Stimulated activated CD4-positive, alpha-beta T cell treated with anti-CD3 and anti-CD28 coated beads, Interleukin-12 subunit alpha, Interleukin-12 subunit beta, amount 100 ng/mL, for 4 hours (primary cell): ENCODE measurements around the gene RTL10.

ENCODE experiments used
- DNase-seq: peaks from one replicate; pipeline ENCODE4 v3.0.0-alpha.2; 2020

RTL10 gene

DNA sequence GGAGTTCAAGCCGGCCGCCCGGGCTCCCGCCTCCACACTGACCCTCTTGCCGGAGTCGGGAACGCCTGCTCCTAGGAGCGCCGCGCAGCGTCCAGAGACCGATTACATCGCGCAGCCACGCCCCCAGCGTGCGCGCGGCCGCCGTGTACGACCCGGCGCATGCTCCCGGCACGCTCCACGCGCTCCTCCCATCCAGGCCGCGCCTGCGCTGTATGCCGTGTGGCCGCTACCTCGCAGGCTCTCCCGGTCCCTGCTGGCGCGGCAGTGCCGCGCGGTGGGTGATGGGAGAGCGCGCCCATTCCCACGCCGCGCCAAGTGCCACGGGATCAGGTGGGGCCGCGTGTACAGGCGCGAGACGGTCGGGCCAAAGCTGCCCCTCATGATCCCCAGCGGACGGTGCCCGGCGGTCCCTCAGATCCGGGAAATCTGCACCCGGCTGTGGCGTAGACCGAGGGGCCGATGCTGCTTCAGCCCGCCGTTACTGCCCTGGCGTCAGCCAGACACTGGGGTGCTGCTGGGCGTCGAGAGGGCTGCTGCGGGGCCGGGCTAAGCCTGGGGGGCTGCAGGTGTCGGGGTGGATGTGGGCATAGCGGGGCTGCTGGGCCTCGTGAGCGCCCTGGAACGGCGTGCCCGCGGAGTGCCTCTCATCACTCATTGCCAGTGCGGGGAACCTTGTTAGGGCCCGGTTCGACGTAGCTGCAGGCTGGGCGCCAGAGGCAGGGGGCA, at the start of gene RTL10, which contains the start of gene GNB1L:
Gene RTL10, minus strand, starts transcription at position 97 of the 726 bp plus-strand sequence. CDS start 2,613 bp downstream, outside the sequence.
Gene GNB1L, minus strand, starts transcription at position 97 of the 726 bp plus-strand sequence. CDS start 33,519 bp downstream, outside the sequence.
- peak; percentile 96 for DNase-seq

DNA sequence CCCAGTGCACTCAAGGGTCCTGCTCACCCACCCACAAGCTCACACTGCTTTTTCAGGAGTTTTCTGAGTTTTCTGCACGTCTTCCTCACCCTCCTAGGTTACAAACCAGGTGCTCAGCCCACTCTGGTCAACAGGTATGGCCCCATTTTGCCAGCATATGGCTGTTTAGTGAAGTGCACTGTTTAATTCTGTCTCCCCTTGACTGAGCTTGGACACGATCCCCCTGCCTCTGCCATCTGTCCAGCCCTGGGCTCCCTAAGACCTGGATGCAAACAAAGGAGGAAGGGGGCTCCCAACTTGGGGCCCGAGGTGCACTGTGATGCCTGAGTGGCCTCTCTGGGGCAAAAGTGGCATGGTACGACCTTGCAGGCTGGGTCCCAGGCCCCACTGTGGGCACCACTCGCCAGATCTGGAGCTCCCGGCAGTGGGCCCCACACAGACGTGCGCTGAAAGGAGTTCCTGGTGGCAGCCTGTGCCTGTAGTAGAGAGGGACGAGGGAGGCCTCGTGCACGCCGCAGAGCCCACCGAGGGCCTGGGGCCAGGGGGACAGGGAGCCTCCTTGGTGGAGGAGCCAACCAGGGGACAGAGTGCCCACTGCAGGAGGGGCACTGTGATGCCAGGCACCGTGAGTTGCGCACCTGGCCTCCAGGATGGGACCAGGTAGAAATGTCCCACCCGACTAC, 49.6 kb upstream of the RTL10 start:
- no peak for DNase-seq

- no peak for DNase-seq
Observed at GRCh38 chr22:19903513-19903912, 48.8 kb upstream of the RTL10 start.

- DNase-seq: no peak
Observed at GRCh38 chr22:19903031-19903430, 48.4 kb upstream of the RTL10 start.

DNA sequence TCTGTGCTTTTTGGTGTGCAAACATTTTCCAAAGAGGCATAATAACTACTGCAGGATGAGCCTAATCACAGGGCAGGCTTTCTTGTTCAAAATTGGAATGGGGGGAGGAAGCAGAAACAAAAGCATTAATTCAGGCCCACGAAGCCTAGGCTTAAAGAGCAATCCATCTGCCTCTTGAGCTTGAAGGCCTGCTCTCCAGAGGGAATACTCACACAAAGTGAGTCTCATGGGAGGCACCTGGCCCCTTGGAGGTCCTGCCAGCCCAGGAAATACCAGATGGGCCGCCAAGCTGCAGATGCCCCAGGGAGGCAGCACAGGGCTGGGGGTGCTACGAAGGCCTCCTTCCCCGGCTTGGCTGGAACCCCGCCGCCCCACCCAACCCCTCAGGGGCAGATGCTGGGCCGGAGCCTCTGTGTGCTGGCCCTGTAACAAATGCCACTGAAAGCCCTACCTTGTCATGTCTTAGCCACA, 47.6 kb upstream of the RTL10 start:
- DNase-seq: no peak

- no peak for DNase-seq
Observed at GRCh38 chr22:19901577-19902244, 47.0 kb upstream of the RTL10 start.

GRCh38 chr22:19900707-19901436, 46.2 kb upstream of the RTL10 start:
- DNase-seq: no peak

- no peak for DNase-seq
Observed at GRCh38 chr22:19898831-19899567, 44.3 kb upstream of the RTL10 start.

- no peak for DNase-seq
Observed at GRCh38 chr22:19898145-19898544, 43.5 kb upstream of the RTL10 start.

DNA sequence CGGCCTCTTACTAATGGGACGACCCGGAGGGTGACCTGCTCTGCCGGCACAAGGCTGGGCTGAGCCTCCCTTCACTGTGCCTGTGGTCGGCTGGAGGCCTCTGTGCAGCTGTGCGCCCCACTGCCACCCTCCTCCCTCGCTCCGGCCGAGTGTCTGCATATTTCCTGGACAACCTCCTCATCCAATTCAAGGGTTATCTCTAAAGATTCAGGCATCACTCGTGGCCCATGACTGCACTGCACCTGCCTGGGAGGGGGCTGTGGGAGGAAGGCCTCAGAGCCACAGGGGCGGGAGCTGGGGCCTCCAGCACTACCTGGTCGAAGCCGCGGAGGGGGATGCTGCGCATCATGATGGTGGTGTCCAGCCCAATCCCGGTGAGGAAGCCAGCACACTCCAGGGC, 43.1 kb upstream of the RTL10 start:
- DNase-seq: no peak

- no peak for DNase-seq
Observed at GRCh38 chr22:19896665-19897355, 42.1 kb upstream of the RTL10 start.

DNA sequence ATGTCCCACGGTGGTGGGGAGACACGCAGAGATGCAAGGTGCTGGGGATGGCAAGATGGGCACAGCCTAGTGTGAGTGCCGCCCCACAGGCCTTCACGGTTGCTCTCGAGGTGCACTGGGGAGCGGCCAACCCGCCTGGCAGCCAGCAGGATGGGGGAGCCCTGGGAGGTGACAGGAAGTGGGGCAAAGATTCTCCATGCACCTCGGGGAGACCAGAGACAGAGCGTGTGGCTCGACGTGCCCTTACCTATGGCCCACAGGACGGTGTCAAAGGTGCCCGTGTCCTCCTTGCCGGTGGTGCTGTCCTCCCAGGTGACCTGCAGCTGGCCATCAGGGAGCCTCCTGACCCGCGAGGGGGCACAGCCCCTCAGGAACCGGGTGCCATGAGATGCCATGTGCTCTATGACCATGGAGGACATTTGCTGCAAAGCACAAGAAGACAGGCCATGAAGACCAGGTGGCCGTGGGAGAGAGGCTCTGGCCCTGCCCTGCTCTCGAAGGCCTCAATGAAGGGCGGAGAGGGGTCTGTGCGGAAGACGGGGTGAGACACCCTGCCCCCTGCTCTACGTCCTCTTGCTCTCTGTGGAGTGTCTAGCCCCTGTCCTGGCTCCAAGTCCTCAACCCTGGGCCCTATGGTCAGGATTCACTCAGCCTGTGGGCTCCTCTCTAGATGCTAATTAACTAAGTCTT, 40.6 kb upstream of the RTL10 start:
- no peak for DNase-seq

DNA sequence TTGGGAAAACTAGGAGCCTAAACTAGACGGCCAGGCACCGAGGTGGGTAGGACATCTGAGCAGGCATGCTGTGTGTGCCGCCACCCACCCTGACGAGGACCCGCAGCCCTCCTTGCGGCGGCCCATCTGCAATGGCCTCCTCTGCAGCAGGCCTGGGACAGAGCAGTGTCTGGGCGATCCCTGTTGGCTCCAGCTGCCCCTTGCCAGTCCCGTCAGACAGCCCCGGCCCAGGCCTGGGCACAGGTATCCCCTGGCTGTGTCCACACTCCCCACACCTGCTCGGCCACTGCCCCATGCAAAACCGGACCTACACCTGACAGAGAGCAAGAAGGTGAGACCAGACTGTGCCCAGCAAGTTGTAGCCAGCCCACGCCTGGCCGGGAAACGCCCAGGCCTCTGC, 38.7 kb upstream of the RTL10 start:
- no peak for DNase-seq

GRCh38 chr22:19892925-19893324, 38.3 kb upstream of the RTL10 start:
- DNase-seq: no peak

DNA sequence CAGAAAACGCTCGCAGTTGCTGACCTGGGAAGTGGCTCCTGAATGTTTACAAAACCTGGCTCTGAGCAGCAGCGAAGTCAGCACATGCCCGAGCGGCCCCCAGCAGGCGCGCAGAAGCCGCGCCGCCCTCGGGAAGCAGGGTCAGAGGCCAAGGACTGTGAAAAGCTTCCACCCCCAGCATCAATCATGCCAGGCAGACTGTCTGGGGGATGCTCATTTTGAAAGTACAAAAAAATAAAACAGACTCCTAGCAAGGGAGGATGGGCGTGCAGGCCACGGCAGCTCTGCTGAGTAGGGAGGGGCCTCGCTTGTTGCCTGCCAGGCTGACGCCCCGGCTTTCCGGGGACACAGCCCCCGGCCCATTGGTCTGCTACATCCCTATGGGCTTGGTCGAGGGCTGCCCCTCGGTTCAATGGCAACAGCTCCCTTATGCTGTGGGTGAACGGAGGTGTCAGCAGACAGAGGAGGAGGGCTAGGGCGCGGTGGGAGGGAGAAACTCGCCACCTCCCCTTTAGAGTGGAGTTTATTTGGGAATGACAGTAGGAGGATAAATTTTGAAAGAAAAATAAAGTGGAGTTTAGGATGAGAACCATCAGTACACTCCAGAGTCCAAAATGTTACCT, 37.7 kb upstream of the RTL10 start:
- peak; percentile 59 for DNase-seq

DNA sequence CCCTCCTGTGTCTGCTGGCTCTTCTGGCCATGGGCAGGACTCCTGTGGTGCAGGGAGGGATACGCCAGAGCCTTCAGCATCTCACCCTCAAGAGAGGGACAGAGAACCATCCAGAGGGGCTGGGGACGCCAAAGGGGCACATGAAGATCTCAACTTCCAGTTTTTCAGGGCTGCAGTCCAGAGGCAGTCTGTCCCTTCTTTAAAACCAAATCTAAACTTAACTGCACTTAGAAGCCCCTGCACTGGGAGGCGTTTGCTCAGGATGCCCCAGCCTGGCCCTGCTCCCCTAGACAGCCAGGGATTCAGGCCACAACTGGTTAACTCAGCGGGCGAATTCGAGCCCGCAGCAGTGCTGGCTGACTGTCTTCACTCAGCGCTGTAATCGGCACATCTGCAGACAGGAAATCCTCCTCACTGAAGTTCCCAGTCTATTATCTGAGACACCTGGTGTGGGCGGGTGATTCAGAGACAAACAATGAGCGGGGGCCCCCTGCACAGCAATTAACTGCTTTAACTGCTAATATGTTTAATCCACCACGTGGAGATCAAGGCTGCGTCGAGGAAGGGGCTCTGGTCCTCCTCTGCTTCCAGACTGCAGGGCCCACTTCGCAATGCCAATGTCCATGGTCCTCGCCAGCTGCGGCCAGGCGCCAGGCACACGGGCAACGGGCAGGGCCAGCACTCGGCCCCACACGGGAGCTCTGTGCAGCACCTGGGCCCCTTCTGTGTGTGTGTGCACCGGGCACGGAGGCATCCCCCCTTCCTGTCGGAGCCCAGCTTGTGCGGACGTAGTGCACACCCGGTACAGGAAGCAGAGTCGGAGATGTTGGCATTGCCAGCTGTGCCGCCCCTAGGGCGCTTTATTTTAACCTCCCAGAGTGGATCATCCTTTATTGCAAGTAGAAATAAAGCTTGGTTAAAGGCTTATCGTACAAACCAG, 36.9 kb upstream of the RTL10 start:
- DNase-seq: peak; percentile 74

DNA sequence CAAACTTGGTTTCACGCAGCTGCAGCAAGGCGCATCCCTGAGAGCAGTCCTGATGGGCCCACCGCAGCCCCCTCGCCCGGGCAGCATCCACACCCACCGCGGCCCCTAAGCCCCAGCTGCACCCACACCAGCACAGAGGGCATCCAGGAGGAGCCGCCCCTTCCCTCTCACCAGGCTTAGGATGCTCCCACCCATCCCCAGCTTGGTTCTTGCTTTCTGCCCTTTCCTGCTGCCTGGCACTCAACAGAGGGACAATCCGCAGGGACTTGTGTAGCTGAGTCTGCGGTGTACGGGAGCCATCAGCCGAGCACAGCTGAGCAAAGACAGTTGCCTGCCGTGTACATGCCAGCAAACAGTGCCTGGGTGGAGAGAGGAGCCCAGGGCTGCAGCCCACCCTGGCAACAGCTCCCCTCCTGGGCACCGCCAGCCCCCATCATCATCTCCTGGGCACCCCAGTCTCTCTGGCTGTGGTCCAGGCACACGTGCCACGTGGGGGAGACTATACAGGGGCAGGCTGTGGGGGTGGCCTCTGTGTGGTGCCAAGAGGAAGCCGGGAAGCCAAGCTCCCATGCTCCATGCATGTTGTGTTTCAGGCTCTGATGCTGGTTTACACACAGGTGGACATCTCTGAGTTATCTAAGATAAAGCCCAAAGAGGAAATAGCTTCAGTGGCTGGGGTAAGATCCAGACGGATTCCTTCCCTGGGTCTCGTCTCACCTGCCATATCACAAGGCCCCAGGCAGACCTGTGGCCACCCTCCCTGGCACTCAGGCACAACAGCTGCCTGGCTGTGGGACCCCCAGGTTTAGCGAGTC, 36.0 kb upstream of the RTL10 start:
- DNase-seq: no peak

- DNase-seq: peak; percentile 47
Observed at GRCh38 chr22:19889951-19890350, 35.3 kb upstream of the RTL10 start.
